Measurements from ENCODE around the gene DGKZ.
A peak's percentile ranks its signal among the peaks of the same experiment; 100 is the strongest.

Gene DGKZ

DNA sequence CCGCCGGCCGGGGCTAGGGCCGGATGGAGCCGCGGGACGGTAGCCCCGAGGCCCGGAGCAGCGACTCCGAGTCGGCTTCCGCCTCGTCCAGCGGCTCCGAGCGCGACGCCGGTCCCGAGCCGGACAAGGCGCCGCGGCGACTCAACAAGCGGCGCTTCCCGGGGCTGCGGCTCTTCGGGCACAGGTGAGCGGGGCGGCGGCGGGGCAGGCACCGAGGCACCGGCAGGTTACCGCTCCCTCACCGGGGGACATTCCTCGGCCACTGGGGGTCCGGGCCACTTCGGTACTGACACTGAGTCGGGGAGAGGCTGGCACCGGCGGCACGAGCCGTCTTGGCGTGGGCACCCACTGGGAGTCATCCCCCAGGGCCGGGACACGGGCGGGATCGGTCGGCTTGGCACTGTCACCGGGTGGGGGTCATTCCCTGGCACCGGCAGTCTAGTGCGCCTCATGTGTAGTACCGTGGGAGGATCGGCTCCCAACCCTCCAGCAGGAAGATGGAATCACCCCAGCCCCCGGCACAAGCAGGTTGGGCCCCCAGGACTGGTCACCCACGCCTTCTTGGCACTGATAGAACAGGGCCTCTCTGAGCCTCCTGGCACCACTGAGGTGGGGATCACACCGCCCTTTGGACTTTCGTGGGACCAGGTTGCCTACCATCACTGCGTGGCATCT lies 511 bp downstream of the DGKZ start:
- peak; percentile 51 for DNase-seq (ENCODE audit: low spot score)

DNA sequence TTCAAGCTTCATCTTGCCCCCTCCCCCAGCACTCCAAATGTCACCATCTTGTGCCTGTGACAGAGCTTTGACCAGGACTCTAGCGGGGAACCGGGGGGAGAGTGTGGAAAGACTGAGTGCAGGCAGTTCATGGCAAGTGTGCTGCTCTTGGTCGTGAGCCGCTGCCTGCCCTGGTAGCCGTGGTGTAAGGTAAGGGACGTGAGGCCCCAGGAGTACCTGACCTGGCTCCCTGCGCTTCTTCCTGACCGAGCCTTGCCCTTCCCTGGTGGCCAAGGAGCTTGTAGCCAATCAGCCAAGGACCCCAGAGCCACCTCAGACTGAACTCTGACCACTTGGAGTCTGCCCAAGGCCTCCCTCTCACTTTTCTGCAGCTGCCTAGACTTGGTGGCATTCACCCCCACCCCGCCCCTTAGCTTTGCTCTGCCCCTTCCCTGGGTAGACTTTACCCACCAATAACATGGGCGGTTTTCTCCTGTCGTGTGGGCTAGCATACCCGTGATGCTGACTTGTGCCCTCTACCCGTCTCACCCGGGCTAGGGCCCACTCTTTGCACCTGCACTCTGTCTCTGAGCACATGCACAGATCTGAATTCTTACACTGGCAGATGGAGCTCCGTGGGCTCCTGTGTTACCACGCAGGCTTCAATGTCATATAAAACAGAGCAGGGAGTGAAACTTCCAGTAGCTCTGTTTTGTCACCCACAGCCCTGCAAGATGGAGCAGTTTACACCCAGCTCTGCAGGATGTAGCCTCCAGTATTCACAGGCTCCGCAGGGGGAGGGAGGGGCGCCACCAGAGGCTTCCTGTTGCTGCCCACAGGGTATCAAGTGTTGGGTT lies 1.5 kb downstream of the DGKZ start:
- DNase-seq (ENCODE audit: low spot score) = no peak

DNA sequence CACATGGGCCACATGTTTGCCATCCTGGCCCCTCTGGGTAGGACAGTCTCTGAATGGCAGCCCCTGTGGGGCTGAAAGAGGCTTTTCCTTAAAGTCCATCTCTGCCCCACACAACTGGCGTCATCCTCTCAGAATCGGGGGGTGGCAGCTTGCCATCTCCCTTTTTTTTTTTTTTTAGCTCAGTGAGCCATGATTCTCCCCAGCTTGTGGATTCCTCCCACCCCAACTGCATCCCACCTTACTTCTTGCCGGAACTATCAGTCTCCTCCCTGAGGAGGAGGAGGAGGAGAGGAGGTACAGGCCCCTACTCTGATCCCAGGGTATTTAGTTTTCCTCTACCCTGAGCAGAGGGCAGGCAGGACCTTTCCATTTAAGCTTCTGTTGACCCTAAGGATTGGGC lies 3.4 kb downstream of the DGKZ start:
- no peak for DNase-seq (ENCODE audit: low spot score)

DNA sequence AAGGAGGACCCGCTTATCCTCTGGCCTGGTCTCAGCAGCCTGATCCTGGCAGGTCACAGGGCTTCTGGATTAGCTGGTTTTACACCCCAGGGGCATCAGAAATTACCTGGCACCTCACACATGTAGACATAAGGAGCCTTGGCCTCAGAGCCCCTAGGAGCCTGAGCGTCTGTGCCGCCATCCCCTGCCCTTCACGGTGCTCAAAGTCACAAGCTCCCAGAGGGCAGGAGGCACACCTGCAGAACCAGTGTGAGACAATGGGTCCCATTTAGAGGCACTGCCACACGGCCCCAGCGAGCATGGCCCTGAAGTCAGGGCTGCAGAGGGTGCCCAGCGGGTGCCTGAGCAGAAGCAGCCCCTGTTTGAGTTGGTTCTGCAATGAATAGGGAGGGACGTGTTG lies 3.9 kb downstream of the DGKZ start:
- DNase-seq (ENCODE audit: low spot score) = no peak

DNA sequence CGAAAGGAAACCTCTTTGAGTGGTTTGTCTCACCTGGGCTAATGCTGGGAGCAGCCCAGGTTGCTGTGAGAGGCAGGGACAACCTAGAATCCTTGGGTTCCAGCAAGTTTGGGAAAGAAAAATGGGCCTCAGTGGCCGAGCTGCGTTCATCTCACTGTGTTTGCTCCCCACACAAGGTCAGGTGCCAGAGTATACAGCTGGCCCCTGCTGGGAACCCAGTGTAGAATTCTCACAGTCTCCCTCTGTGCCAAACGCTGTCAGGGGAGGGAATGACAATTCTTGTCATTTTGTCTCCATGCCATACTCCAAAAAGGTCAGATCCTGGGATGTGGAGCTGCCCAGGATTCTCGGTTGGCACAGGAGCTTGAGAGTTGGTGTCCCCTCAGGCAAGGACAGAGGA lies 4.3 kb downstream of the DGKZ start:
- no peak for DNase-seq (ENCODE audit: low spot score)

DNA sequence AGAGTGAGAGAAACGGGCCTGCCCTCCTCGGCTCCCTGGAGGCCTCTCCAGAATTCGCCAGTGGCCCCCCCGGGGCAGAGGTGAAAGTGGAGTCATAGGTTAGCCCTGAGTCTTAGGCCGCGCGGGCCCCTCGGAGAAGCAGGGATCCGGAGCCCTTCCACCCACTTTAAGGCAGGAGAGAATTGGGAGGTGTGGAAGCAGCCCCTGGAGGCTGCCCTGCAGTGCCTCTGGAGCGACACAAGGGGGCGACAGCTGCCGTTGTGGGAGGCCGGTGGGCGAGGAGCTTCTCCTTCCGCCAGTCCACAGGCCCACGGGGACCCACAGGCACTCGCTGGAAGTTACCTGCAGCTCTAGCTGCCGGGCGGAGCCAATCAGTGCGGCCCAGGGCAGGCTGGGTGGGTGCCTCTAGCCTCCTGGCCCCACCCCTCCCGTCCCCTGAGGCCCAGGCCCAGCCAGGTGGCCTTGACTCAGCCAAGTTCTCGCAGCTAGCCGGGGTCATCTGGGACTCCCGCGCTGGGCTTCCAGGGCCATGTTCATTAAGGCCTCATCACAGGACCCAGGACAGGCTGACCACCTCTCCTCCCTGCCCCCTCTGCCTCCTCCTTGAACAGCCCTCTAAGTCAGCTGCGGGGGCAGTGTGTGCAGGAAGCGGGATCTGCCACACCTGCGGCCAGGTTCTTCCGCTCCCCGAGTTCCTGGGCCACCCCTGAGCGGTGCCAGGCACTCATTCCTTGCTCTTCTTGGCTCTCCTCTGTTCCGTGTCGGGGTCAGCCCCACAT lies 5.0 kb downstream of the DGKZ start:
- peak; percentile 75 for DNase-seq (ENCODE audit: low spot score)

DNA sequence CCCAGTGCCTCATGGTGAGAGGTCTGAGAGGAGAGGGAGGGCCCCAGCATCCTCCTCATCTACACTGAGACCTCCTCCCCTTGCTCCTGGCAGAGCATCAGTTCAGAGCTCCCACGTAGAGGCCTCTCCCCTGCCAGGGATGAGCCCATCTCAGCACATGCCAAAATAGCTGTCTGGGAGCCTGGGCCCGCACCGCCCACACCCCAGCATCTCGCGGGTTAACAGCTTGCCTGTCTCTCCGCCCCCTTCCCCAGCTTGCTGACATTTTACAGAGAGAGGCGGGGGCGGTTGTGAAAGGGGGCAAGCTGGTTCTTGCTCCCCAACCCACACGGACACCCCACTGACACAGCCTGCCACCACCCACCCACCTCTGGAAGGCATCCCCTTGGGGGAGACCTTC lies 6.4 kb downstream of the DGKZ start:
- no peak for DNase-seq (ENCODE audit: low spot score)

DNA sequence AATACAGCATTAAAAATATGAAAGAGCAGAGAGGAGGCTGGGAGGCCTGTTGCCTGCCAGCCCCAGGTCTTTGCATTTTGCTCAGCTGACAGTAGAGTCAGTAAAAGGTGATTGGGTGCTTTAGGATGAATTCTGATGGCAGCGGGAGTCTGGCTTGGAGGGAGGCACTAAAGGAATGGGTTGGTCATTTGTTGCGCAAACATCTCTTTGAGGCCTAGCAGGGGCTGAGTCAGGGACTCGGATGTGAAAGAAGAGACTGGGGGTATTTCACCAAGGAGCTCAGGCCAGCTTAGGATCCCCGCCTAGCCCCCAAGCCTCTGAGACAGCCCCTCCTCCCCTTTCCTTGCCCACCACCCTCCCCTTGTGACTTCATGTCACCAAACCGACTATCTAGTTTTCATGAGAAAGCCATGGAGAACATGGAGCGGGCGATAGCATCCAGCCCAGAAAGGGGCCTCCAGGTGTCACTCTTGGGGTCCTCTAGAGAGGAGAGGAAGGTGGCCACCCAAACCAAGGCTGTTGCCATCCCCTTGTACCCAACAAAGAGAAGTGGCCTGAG lies 9.7 kb downstream of the DGKZ start:
- DNase-seq (ENCODE audit: low spot score) = no peak

DNA sequence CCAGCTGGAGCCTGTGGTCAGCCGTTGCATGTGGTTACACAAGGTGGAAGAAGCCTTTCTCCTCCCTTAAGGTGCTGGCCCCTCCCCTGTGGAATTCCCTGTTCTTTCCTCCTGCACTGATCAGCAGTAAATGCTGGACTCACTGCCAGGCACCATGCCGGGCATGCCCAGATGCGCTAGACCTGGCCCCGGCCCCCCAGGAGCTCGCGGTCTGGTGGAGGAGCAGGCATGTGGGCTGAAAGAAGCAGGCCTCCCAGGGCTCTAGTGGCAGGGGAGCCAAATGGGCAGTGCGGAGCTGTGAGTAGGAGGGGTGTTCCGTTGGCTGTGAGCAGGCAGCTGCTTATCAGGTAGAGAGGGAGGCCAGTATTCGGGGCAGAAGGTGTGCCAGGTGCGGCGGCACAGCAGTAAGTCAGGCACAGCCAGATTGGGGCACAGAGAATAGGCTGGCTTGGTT lies 10.2 kb downstream of the DGKZ start:
- DNase-seq (ENCODE audit: low spot score) = no peak

DNA sequence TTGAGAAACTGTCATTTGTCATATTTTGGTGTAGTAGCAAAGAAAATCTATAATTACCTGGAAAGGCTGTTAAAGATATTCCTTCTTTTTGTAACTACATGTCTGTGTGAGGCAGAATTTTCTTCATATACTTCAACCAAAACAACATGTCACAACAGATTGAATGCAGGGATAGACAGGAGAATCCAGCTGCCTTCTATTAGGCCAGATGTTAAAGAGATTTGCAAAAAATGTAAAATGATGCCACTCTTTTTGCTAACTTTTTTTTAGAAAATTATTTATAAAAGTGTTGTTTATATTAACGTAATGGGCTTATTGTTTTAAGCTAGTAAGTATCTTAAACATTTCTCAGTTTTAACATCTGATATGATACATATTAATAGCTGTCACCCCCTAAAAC lies 12.7 kb downstream of the DGKZ start:
- DNase-seq (ENCODE audit: low spot score) = no peak

DNA sequence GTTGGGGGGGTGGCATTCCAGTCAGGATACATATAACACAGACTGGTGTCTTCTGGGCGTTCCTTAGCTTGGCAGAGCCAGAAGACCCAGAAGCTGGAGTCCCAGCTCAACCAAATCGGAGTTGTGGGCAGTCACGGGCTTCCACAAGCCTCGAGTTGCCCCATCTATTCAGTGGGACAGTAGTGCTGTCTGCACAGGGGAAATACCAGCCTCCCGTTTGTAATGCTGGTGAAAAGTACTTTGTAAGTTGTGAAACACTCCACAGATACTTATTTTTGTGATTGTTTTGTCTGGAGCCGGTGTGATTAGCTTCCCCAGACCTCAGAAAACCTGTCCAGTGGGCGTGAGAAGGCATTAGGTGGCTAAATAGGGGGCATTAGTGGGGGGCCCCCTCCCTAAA lies 13.6 kb downstream of the DGKZ start:
- peak; percentile 45 for DNase-seq (ENCODE audit: low spot score)

DNA sequence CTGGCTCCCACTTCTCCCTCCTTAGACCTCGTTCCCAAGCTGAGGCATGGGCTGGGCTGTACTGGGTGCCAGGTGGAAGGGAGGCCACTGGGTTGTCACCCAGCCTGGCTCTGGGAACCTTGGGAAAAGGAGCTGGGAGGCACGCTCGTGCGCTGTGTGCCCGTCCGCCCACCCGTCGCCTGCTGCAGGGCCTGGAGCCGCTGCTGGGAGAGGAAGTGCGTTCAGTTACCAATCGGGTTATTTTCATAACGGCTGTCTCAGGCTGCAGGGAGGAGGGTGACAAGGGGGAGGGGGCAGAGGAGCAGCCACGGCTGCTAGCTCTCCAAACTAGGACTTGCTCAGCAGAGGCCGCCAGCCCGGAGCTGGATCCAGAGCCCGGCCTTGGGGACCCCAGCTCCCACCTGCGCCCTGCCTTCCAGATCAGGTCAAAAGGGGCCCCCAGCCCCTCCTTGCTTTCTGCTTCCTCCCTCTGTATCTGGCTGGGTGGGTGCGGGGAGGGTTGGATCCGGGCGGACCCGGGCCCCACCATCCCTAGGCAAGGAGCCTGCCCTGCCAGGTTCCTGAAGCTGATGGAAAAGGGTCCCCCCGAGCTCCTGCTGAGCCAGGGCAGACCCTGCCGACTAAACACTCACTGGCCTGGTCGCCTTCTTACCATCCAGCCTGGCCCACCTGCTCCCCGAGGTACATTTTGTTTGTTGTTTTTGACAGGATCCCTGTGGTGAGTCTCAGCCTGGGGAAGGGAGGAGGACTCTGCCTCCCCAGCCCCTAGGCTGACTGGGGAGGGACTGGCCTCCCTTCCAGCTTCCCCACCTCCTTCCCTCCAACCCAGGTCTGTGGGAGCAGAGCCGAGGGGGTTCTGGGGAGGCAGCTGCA lies 14.3 kb downstream of the DGKZ start:
- peak; percentile 95 for DNase-seq (ENCODE audit: low spot score)

DNA sequence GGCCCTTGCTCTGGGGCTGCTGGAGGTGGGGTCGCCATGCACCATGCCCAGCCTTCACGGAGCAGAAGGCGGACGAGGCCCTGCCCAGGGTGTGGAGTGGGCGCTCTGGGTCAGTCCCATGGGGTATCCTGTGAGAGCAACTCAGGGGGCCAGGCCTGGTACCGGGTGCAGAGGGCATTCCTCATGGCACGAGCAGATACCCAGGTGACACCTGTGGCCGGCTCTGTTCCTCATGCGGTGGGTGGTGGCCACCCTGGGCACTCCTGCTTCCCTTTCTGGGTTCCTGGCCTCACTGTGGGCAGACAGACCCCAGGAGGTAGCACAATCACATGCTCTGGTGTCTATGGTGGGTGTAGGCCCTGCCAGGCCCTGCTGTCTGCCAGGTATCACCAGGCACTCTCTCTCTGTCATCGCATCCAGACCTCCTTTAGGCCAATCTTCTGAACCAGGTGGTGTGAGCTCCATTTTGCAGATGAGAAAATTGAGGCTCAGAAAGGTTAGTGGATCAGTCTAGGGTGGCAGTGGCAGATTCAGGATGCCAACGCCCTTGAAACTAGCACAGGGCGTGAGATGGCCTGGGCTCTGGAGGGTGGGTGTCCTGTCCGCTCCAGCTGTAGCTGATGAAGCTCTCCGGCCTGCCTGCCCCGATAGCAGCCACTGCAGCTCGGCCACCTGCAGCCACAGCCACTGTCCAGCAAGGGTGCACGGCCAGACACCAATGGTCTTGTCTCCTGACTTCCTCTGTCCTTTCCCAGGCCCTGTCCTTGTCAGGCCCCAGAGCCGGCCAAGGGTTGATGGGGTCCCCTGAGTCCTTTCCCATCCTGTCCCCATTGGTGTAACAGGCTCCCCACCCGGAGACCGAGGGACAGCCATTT lies 15.1 kb downstream of the DGKZ start:
- no peak for DNase-seq (ENCODE audit: low spot score)

DNA sequence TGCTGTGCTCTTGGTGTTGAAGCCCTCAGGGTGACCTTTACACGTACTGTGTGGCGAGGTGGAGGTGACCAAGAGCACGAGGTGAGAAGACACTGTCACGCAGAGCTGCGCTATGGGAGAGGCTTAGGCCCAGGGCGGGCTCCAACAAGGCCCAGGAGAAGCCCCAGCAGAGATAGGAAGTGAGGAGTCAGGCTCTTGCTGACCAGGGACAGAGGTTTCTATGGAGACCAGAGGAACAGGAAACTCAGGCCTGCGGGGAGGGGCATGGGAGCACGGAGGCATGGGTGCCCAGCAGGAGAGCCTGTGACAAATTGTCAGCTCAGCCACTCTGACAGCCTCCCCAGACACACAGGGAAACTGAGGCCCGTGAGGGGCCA lies 15.8 kb downstream of the DGKZ start:
- DNase-seq (ENCODE audit: low spot score) = peak; percentile 95

DNA sequence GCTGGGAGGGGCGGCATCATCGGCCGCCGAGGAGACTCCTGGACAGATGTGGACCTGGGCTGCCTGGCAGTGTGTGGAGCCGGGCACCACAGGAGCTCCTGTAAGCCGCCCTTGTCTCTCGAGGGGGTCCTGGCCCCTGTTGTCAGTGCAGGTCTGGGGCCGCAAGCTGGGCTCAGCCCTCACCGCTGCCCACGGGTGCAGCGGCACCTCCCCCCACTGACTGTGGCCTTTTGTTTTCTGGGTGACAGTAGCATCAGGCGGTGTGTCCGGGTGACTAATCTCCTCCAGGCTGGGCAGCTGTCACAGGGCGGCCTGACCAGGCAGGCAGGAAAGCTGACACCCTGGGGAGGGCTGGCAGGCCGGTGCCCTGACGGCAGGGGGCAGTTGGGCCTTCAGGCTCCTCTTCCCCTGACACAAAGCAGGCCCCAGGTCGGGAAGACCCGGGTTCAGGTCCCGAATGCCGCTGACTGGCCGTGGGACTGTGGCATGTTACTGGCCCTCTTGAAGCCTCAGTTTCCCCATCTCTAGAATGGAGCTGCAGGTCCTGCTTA lies 16.3 kb downstream of the DGKZ start:
- DNase-seq (ENCODE audit: low spot score) = peak; percentile 82

DNA sequence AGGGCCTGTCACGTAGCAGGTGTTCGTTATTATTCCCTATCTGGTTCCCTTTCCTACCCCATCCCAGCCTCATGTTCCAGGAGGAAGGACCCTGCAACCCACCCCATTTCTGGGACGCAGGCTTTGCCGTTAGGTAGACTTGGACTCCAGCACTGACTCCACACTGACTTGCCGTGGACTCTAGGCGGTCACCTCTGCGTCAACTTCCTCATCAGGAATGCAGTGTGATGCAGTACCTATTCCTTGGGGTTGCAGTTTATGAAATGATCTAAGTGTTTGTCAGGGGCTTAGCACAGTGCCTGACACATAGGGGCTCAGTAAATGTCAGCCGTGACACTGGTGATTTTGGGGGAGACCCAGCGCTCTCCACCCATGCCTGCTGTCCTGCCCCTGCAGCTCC lies 16.8 kb downstream of the DGKZ start:
- no peak for DNase-seq (ENCODE audit: low spot score)

DNA sequence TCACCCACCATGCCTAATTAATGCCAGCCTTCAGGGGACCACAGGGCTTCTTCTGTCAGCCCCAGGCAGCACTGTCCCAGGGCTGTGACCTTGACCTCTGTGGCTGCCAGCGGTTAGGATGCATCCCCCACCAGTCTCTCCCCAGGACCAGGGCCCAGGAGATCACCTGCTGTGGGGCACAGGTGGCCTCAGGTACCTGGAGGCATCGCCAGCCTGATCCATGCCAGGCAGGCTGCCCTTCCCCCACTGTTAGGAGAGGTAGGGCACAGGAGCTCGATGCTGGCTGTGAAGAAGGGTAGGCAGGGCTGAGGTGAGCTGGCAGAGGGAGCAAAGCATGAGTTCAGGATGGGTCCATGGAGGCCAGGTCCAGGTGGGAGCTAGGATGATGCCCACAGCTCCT lies 17.5 kb downstream of the DGKZ start:
- DNase-seq (ENCODE audit: low spot score) = no peak

DNA sequence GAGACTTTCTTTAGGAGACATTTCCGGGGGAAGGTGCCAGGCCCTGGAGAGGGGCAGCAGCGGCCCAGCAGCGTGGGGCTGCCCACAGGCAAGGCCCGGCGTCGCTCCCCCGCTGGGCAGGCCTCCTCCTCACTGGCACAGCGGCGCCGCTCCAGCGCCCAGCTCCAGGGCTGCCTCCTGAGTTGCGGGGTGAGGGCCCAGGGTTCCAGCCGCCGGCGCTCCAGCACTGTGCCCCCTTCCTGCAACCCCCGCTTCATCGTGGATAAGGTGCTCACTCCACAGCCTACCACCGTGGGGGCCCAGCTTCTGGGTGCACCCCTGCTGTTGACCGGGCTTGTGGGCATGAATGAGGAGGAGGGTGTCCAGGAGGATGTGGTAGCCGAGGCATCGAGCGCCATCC lies 19.0 kb downstream of the DGKZ start:
- no peak for DNase-seq (ENCODE audit: low spot score)

DNA sequence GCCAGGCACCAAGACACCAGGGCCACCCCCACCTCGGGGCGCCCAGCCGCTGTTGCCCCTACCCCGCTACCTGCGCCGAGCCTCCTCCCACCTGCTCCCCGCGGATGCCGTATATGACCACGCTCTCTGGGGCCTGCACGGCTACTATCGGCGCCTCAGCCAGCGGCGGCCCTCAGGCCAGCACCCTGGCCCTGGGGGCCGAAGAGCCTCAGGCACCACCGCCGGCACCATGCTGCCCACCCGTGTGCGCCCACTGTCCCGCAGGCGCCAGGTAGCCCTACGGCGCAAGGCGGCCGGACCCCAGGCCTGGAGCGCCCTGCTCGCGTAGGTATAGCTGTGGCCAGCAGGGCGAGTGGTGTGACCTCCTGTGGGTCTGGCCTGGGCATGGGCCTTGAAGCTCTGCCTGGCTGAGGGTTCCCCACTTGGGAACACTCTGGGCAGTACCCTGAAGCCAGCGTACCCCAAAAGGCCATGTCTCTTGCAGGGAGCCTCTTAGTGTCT lies 19.4 kb downstream of the DGKZ start:
- no peak for DNase-seq (ENCODE audit: low spot score)
